Measurements from ENCODE around the gene HEATR5A.

DNA sequence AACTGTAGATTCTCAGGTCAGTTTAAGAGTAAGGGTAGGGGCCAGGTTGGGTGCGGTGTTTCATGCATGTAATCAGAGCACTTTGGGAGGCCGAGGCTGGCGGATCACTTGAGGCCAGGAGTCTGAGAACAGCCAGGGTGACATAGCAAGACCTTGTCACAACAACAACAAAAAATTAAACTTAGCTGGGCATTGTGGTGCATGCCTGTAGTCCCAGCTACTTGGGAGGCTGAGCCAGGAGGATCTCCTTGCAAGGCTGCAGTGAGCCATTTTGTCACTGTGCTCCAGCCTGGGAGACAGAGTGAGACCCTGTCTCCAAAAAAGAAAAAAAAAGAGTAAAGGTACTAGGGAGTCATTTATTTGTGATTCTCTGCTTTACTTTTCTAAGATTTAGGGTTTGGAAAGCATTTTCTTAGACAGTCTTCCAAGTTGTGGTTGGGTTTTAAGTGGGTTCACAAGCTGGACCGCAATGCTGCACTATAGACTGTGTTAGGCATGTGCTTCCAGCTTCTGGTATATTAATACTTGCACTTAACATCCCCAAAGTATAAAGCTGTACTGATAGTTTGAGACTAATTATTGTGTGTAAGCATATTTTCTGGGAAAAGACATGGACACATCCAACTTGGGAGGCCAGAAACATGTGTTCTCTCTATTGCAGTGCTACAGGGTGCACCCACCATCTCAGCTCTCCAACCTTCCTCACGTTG is 163.7 kb downstream of the HEATR5A start:
- TF ChIP-seq, protein P1, sequence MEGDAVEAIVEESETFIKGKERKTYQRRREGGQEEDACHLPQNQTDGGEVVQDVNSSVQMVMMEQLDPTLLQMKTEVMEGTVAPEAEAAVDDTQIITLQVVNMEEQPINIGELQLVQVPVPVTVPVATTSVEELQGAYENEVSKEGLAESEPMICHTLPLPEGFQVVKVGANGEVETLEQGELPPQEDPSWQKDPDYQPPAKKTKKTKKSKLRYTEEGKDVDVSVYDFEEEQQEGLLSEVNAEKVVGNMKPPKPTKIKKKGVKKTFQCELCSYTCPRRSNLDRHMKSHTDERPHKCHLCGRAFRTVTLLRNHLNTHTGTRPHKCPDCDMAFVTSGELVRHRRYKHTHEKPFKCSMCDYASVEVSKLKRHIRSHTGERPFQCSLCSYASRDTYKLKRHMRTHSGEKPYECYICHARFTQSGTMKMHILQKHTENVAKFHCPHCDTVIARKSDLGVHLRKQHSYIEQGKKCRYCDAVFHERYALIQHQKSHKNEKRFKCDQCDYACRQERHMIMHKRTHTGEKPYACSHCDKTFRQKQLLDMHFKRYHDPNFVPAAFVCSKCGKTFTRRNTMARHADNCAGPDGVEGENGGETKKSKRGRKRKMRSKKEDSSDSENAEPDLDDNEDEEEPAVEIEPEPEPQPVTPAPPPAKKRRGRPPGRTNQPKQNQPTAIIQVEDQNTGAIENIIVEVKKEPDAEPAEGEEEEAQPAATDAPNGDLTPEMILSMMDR (IDR thresholded peaks at IDR 0.05; ENCODE audit: borderline replicate concordance, extremely low read depth, low read length, poor library complexity, severe bottlenecking): no peak
- no peak for TF ChIP-seq EZH2 (IDR thresholded peaks at IDR 0.05; ENCODE audit: borderline replicate concordance, low read depth, low read length, severe bottlenecking)
